K562 (cell line): ENCODE results near the gene FUCA1. TPM values are rescaled to one million over a fixed set of nuclear protein-coding genes. Genes with fewer than 3 reads are reported as not detected.

ENCODE experiments used
- ATAC-seq: fragments of 200-7000 bp; cut with Tn5 transposase; 3 replicates; pipeline ENCODE4 v1.9.1; 2020; ENCODE audit warnings: moderate library complexity
- BruUV-seq: library from RNA; stranded (reverse); fragments of 400-500 nt; replicated peaks from 2 replicates; lab custom pipeline; 2021; lab: Mats Ljungman, UMichigan
- CTCF ChIA-PET: fragments of 300-600 bp; formaldehyde crosslinking; extraction: SDS; loops from one replicate; lab custom pipeline; 2021; ENCODE audit warnings: low intra/inter-chr PET ratio; lab: Yijun Ruan, JAX
- POLR2A ChIA-PET: fragments of 300-600, 350-650 bp; sonication (Branson Sonifier 250); formaldehyde crosslinking; extraction: SDS; loops from one replicate; lab custom pipeline; 2021; ENCODE audit warnings: antibody characterized with exemption, inconsistent platforms; lab: Yijun Ruan, JAX
- DNase-seq, 4 experiments: peaks; one replicate each; pipeline versions ENCODE4 v3.0.0 to v3.0.0-alpha.2; 2011 to 2018; ENCODE audit warnings: low spot score in 3 of 4, mixed read lengths in 3 of 4; ENCODE audit errors: extremely low read depth in 1 of 4
- FAIRE-seq: peaks from 2 replicates; lab custom pipeline; 2011; peaks lifted over from hg19 to GRCh38; lab: Jason Lieb, UNC
- H2AFZ ChIP-seq: 2 replicates; pipeline ENCODE4 v1.6.0; 2011; ENCODE audit warnings: low read depth, low read length, control low read depth, inconsistent platforms
- H3K27ac ChIP-seq: fragments of 200-600 bp; 3 replicates; pipeline ENCODE4 v1.8.0; 2011; ENCODE audit warnings: low read depth, mild to moderate bottlenecking, control low read depth, inconsistent platforms, low read length, moderate library complexity, mixed read lengths; ENCODE audit errors: extremely low read depth
- H3K27me3 ChIP-seq, 2 experiments: fragments of 300-600 bp in 1 of 2; 2 replicates in 1 of 2; 3 replicates in 1 of 2; pipeline versions ENCODE4 v1.6.0 to v1.8.0; 2011; ENCODE audit warnings: inconsistent platforms in 2 of 2, low read length in 2 of 2, mild to moderate bottlenecking in 1 of 2, mixed read lengths in 1 of 2, moderate library complexity in 1 of 2; ENCODE audit not compliant: control insufficient read depth in 2 of 2, insufficient read depth in 2 of 2
- H3K36me3 ChIP-seq: fragments of 300-600 bp; 3 replicates; pipeline ENCODE4 v1.8.0; 2011; ENCODE audit warnings: mild to moderate bottlenecking, low read length, inconsistent platforms; ENCODE audit not compliant: control insufficient read depth, insufficient read depth
- H3K4me1 ChIP-seq, 2 experiments: fragments of 200-600 bp in 1 of 2; replicated peaks in 1 of 2; 2 replicates in 1 of 2; 3 replicates in 1 of 2; pipeline versions ENCODE4 v1.5.1 to v1.8.0; 2011; ENCODE audit warnings: inconsistent platforms in 2 of 2, low read length in 2 of 2, mild to moderate bottlenecking in 1 of 2, mixed read lengths in 1 of 2, moderate library complexity in 1 of 2; ENCODE audit not compliant: control insufficient read depth in 2 of 2, insufficient read depth in 2 of 2
- H3K4me2 ChIP-seq: 2 replicates; pipeline ENCODE4 v1.6.1; 2011; ENCODE audit warnings: low read length, control low read depth, inconsistent platforms, mixed read lengths; ENCODE audit not compliant: insufficient read depth
- H3K4me3 ChIP-seq: fragments of 200-600 bp; sonication (generic), shearing (Covaris generic); 2 replicates; pipeline ENCODE4 v1.5.1; 2016; ENCODE audit warnings: control low read depth, inconsistent platforms
- H3K79me2 ChIP-seq: fragments of 200-600 bp; 3 replicates; pipeline ENCODE4 v1.8.0; 2011; ENCODE audit warnings: low read length, inconsistent platforms; ENCODE audit not compliant: control insufficient read depth, insufficient read depth
- H3K9ac ChIP-seq, 2 experiments: 2 replicates each; pipeline versions ENCODE4 v1.6.0 to v1.6.1; 2011; ENCODE audit warnings: low read depth in 2 of 2, low read length in 2 of 2, control low read depth in 1 of 2, inconsistent platforms in 1 of 2, mild to moderate bottlenecking in 1 of 2, mixed read lengths in 1 of 2; ENCODE audit not compliant: insufficient read depth in 1 of 2
- H3K9me1 ChIP-seq: one replicate; pipeline ENCODE4 v1.6.0; 2011; ENCODE audit warnings: inconsistent platforms, mild to moderate bottlenecking, low read length, moderate library complexity; ENCODE audit not compliant: control insufficient read depth, insufficient read depth
- H3K9me3 ChIP-seq: replicated peaks from 2 replicates; pipeline ENCODE4 v1.5.1; 2011; ENCODE audit warnings: low read depth, low read length, inconsistent platforms; ENCODE audit not compliant: control insufficient read depth, insufficient read depth
- H4K20me1 ChIP-seq: replicated peaks from 2 replicates; pipeline ENCODE4 v1.6.1; 2011; ENCODE audit warnings: low read length, inconsistent platforms, mixed read lengths; ENCODE audit not compliant: control insufficient read depth, insufficient read depth
- AFF4 ChIP-seq: sonication (generic); formaldehyde crosslinking; IDR thresholded peaks from 2 replicates; pipeline ENCODE4 v1.8.0; 2023; ENCODE audit warnings: mild to moderate bottlenecking, missing genetic modification reagents
- DACH1 ChIP-seq: fragments of 450-650 bp; IDR thresholded peaks from 2 replicates; pipeline ENCODE4 v1.6.1; 2018; ENCODE audit not compliant: partially characterized antibody
- KDM1A ChIP-seq, 2 experiments: fragments of 450-650 bp; IDR thresholded peaks; 2 replicates each; pipeline ENCODE4 v1.6.1; 2016; ENCODE audit warnings: mild to moderate bottlenecking in 2 of 2
- RCOR1 ChIP-seq, 2 experiments: IDR thresholded peaks; 2 replicates each; pipeline ENCODE4 v1.6.1; 2012; ENCODE audit warnings: low read depth in 2 of 2, low read length in 2 of 2, borderline replicate concordance in 1 of 2, improper control_type of control experiment in 1 of 2
- WGBS: fragments of 100-300 bp; shearing (Covaris generic); methylation state at CpG from one replicate; pipeline ENCODE4 v1.1.6; 2016; ENCODE audit warnings: low coverage, mixed read lengths; ENCODE audit not compliant: insufficient coverage; ENCODE audit errors: missing lambda C conversion rate; 5-methylcytosine and 5-hydroxymethylcytosine counted together
- in situ Hi-C: fragments of 300-500 bp; cut with MboI; formaldehyde crosslinking; loops from 4 replicates; pipeline ENCODE4 v1.15.0; 2018; ENCODE audit warnings: inconsistent platforms, mixed read lengths
- intact Hi-C: fragments of 100-400 bp; cut with micrococcal nuclease; formaldehyde crosslinking; loops from 2 replicates; pipeline ENCODE4 v1.14.2; 2022
- polyA plus RNA-seq, 8 experiments: library from polyadenylated mRNA; depleted of rRNA in 4 of 8; stranded (reverse) in 5 of 8; unstranded in 3 of 8; fragments of >200 nt; fragmentation: Nextera tagmentation in 2 of 8; fragmentation: Illumina TruSeq in 1 of 8; extraction: Ambion mirVana in 2 of 8; extraction: Trizol in 1 of 8; gene quantifications; 2 replicates each; pipeline versions ENCODE4 v1.2.1 to v1.2.3, GENCODE V29; 2011 to 2014; ENCODE audit warnings: inconsistent platforms in 1 of 8, missing spikeins in 1 of 8
- total RNA-seq, 7 experiments: library from RNA; depleted of rRNA in 6 of 7; stranded (reverse); fragments of >200 nt in 6 of 7; fragmentation: Illumina TruSeq in 2 of 7; extraction: Trizol in 2 of 7; gene quantifications; 2 replicates each; pipeline versions ENCODE4 v1.2.1 to v1.2.3, GENCODE V29; 2011 to 2021; ENCODE audit warnings: low replicate concordance in 1 of 7

Gene FUCA1
- total and polyA plus RNA-seq, 9 of the 15 experiments (the other 6 are each of a cell fraction or from before 2014, with no cell fraction given) = 7.0 to 20.5 (median 13.5) TPM

- H3K4me1 ChIP-seq = peaks cover 8 to 24% of the 10 kb centered on the region in 2 experiments; a peak in 4 of 5 replicates
- in situ Hi-C loops (no loop called here), intact Hi-C loops (no loop called here)
- FAIRE-seq = no peak
- H3K9me1 ChIP-seq = no peaks in the 10 kb centered on the region
- H3K4me3 ChIP-seq = no peak overlapping the region
- 67% methylated on average over 1 of the region's 1 CpG for WGBS
- H4K20me1 ChIP-seq = no peaks in the 10 kb centered on the region
- H3K27me3 ChIP-seq = no peaks in the 10 kb centered on the region
- ChIA-PET CTCF (no interaction called here), POLR2A (interaction anchor here (0.7 kb wide), 1 partner anchor 1770 kb away, joined by 4 read pairs; no protein-coding TSS in a partner anchor)
- no peaks in the 10 kb centered on the region for H3K9me3 ChIP-seq
- H3K36me3 ChIP-seq = no peaks in the 10 kb centered on the region
- peaks cover 14% of the 10 kb centered on the region for H3K79me2 ChIP-seq
- no peak overlapping the region for H3K27ac ChIP-seq
- ATAC-seq = no peak
- DNase-seq = no peak
- H3K4me2 ChIP-seq = no peak overlapping the region
- BruUV-seq = no TSS peak
- H2AFZ ChIP-seq = no peak overlapping the region
- TF ChIP-seq RCOR1 (IDR thresholded peaks at IDR 0.05; ENCODE audit: borderline replicate concordance in 1 of 2, low read depth in 2 of 2, low read length in 2 of 2) = 0 out of 4 replicates have a peak, but pooled peaks of 1 of the 2 experiments have one; percentile 9
- peak; percentile 48 to 69; a peak in 3 of 4 replicates for TF ChIP-seq KDM1A (IDR thresholded peaks at IDR 0.05)
- TF ChIP-seq DACH1 = peak; percentile 41
- no peak for TF ChIP-seq AFF4 (CRISPR knock-in tag)
- no peak overlapping the region for H3K9ac ChIP-seq
These were observed 40.4 kb downstream of the FUCA1 start for GRCh38 chr1:23827717-23828116.
